Activated CD4-positive, CD25-positive, alpha-beta regulatory T cell treated with anti-CD3 and anti-CD28 coated beads, Interleukin-2, amount 50 U/mL, for 24 hours (primary cell): ENCODE measurements around the gene VAV3.
"Not testable (repeated sequence)": the region's sequence is repeated elsewhere in the genome, so short reads cannot be mapped to it uniquely, and the experiment has no call there.

ENCODE experiments used
- ATAC-seq, 2 donors: fragments of 150-1000 bp; cut with Tn5 transposase; one replicate each; pipeline ENCODE4 v1.10.0; 2021; ENCODE audit warnings: mild to moderate bottlenecking in 1 of 2, moderate library complexity in 1 of 2

Gene VAV3

DNA sequence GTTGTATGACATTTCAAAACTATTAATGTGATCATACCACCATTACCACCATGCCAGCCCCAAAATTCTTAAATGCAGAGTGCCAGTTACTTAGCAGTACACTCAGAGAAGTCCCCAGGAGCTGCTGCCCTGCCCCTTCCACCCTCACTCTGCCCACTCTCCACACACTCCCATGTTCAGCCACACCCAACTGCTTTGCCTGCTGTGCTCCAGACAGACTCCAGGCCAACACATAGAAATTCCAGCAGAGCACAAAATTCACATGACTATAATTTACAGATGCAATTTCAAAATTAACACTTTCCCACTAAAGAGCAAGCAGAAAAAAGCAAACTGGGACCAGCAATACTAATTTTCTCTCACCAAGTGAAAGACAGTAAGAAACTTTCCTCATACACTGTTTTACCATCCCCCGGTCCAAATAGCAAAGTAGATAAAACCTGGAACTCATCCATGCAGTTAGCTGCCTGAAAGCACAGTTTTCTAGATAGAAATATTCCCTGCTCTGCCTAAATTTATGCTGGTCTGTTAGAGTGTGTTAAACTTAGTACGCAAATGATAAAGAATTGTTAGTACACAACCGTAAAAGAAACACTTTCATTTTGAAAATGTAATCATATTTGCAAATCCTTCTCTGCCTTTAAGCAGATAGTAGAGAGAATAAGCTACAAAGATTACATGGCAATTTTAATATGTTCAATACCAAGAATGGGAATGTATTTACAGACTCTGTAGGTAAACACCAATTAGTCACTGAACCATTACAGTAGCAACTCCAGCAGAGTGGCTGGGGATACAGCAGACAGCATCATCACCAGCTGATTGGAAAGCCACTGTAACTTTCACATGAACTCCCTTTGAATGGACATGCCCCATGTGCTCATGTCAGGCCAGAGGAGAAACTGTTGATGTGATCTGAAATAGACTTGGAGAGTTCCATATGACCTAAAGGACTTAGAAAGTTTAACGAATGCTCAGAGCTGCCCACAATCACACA is 176.5 kb downstream of the VAV3 start:
- ATAC-seq = no peak

DNA sequence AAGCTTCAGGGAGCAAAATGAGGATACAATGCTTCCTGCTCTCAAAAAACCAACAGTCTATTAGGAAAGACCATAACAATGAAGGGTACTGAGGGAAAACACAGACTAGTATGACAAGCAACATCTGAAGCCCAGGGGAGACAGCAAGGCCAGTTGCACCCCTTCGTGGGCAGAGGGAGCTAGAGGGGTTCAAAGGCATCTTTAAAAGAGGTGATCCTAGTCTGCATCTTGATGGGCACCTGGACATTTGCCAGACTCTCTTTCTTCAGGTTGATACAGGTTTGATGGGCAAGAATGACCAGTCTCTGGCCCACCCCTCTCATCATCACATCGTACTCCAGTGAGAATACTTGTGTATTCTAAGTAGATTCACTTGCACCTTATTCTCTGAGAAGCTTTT is 177.7 kb downstream of the VAV3 start:
- no peak for ATAC-seq

DNA sequence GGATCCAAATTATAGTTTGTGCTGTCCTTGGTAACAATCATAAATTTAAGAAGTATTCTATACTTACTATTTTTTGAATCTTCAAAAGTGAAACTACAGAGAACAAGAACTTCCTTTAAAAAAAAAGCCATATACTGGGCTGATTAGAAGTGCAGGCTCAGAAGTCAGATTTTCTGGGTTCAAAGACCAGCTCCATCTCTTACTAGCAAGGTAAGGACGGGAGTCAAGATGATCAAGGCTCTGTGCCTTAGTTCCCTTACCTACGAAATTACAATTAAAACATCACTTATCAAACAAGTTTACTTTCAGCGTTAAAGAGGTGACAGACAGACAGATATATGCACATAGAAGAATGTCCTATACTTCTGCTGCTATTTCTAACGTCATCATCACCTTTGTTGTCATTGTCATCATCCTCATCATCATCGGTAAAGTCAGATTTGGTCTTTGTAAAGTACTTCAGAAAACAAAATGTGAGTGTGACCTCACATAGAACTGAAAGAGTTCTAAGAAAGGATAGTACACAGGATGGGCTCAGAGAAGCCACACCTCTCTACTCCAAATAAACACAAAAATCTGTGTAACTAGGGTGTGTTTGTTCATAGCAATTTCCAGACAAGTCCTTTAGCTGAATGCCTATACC is 178.7 kb downstream of the VAV3 start:
- peak; percentile 59 to 68 for ATAC-seq

DNA sequence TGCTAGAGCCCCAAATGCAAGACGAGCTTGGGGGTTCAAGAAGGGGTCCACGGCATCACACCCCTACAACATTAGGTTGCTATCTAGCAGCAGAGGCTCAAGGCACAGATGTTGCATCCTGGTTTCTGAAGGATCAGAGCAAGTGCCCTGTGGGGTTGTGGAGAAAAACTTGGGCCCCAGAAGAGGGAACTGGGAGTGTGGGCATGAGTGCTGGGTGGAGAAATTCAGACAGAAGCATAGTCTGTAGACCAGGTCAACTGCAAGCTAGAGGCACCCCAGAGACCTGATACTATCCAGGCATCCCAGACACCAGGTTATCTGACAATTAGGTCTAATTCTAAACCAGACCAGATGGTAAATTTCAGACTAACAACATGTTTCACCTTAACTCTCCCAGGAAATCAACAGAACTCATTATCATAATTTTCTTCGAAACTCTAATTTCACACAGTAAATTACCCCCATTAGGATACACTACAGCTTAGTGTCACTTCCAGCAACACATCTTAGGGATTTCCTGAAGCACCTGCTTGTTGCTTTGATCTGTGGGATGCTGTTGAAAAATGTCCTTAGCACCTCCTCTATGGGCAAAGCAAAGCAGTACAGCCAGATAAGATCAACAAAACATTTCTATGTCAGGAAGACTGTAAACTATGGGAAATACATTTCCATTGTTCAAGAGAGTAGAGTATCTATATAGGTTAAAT is 179.3 kb downstream of the VAV3 start:
- ATAC-seq = no peak

DNA sequence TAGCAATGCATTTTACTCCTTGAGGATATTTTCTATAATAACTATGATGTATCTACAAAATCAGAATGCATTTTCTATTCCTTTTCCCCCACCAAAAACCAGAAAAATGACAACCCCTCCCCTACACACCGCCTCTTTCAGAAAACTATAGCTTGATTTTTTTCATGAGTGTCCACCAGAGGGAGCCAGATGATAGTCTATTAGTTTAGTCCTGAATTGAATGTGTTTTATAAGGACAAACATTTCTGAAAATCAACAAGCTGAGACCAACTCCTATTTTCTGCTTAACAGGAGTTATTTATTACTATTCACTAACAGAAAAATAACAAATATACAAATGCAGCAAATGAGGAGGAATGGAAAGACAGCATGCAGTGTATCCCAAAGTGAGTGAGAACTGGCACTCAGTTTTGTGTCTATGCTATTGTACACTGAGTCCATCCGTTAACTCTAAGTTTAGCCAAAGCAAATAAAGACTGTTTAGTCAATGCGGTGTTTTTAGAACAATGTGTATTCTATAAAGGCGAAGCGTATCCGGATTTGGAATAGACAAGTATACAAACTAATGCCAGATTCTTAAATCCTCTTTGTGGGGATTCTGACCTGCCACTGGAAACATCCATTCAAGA is 182.6 kb downstream of the VAV3 start:
- no peak for ATAC-seq

DNA sequence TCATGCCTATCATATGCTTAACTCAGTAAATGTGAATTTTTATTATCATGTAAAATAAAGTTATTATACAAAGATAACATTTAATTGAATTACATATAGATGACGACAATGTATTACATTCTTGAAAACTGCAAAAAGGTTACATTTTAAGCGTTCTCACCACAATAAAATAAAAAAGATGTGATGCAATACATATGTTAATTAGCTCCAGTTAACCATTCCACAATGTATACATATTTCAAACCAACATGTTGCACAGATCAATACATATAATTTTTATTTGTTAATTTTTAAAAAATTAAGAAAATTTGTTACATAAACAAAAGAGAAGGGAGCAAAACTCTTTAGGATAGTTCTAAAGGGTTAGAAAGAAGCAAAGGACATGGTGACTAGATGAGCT is 183.7 kb downstream of the VAV3 start:
- no peak for ATAC-seq

DNA sequence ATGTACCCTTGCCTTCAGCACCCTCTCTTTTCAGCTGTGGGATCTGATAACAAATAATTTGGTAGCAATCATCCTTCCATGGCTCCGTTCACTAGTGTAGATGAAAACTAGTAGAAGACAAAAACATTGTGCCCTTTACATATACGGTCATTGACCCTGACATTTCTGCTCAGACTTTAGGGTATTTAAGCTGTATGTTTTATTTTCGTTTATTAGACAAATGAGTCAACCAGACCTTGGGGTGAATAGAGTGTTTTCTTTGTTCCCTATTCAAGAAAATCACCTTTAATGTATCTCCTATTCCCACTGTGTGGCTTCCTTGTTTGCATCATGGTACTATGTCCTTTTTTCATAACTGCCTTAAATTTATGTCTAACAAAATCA is 187.3 kb downstream of the VAV3 start:
- no peak for ATAC-seq

DNA sequence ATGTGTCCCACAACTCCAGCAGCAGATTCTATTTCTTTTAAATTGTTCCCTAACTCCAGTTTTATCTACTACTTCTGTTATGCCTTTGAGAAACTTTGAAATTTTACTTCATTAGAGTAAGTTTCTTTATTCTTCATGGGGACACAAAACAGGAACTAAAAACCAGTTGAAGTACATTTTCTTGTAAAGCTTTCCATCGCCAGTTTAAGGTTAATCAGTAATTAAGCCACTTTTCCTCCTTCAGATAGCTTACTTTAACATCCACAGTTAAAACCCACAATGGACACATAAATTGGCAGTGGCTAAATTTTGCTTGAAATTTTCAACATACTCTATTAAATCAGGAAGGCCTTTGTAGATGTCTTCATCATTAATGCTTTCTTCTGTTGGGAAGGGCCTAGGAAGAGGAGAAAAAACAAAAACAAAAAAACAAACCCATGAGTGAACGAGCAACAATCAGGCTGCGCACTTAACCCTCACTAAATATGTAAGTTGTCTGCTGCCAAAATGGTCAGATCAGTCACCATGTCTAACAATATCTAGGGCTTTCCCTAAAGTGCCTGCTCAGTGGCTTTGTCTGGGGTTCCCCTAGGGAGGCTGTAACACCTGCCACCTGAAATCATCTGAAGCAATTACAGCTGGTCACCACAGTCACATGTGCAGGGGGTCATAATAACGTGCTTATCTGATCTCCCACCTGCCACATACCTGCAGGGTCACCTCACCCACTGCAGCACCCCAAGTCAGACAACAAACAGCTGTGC is 187.9 kb downstream of the VAV3 start:
- peak; percentile 53 to 55 for ATAC-seq

DNA sequence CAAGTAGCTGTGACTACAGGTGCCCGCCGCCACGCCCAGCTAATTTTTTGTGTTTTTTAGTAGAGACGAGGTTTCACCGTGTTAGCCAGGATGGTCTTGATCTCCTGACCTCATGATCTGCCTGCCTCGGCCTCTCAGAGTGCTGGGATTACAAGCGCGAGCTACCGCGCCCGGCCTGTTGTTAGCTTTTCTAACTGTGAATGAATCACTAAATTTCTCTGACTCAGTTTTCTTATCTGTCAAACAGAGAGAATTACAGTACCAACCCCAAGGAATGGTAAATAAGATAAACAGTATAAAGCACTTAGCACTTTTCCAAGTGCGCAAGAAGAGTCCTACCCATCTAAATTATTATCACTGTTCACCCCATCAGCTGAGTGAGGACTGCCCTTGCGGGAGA is 193.6 kb downstream of the VAV3 start:
- ATAC-seq = no peak

DNA sequence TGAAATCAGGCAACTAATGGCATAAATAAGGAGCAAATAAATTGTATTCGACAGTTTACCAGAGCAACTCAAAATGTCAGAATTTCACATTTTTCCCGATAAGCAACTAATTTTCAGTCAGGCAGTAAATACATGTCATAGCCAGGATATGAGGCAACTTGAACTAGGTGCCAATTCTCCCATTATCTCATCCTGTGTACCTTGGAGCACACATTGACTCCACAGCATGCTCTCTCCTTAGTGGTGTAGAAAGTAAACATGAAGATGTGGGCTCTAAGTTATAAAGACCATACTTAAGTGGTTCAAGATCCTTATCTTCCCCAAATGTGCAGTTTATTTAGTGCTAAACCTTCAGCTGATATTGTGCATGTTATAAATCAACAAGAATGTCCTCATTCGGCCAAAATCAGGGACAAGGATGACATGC is 197.8 kb downstream of the VAV3 start:
- ATAC-seq = no peak

DNA sequence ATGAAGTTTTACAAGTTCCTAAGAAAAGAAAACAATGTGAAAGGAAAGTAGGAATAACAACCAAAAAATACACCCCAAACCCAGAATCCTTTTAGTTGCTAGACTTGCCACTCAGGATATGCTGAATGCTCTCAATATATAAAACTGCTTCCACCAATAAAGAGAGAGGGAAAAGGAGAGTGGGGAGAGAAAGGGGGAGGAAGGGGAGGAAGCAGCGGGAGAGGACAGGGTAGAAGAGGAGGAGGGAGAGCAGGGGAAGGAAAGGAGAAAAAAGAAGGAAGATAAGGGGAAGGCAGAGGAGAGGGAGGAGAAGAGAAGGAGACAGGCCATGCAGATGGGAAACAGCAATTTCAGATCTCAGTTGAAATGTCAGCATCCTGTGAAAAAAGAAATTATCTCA is 198.4 kb downstream of the VAV3 start:
- ATAC-seq = no peak

DNA sequence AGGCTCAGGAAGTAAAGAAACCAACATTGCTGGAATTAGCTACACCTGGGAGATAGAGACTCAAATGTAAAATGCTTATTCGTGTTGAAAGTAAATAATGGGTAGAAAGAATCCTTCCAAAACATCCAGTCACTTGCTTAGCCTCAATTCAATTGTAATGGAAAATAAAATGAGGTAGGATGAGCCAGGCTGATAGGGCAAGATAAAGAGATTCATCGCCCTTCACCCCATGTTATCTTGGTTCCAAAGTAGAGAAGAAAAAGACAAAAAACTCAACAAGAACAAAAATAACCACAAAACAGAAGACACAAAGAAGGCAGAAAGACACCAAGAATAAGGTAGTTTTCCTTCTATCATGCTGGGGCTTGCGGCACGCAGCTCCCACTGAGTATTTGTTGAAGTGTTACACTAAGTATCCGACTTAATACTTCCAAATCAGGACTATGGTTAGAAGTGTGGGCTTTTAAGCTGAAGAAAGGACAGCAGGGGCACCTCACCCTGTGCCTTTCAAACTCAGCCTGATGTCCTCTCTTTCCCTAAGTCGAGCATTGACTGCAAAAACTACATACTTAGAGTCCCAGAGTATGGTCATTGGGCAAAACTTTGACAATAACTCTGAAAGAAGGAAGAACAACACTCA is 202.1 kb downstream of the VAV3 start:
- no peak for ATAC-seq

DNA sequence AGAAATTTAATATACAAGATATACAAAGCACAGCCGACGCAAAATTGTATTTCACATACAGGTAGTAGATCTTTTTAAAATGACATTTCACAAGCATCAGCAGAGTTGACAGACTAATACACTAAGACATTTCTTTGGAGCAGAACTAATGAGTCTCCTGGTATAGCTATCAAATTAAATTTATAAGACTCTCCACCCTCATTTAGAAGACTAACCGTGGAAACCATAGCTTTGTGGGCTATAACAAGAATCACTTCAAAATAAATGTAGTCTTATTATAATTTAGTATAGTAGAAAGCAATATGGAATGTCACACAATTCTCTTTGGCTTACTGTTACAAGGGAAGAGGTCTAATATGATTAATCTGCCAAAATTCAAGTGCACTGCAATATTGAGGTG is 204.9 kb downstream of the VAV3 start:
- no peak for ATAC-seq

DNA sequence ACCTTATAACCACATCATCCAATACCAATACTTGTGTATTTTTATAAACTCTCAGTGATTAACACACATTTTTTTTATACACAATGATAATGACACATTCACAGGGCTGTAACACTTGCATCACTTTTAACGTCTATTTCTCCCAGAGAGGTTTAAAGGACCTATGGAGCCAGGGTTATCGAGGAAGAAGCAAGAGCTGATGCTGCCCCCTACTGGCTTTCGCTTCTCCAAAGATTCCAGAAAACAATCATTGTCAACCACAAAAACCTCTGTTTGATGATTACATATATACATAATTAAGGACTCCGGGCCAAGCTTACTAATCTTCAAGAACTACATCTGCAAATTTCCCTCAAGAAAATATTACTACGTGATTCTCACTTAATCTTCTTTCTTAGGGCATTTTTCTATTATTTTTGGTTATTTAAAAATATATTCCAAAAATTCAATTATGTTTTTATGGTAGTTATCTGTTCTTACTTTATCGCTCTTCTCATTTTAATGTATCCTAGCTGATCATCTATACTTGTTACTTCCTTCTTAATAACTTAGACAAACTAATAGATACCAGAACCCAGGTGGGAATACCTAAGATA is 214.5 kb downstream of the VAV3 start:
- no peak for ATAC-seq

DNA sequence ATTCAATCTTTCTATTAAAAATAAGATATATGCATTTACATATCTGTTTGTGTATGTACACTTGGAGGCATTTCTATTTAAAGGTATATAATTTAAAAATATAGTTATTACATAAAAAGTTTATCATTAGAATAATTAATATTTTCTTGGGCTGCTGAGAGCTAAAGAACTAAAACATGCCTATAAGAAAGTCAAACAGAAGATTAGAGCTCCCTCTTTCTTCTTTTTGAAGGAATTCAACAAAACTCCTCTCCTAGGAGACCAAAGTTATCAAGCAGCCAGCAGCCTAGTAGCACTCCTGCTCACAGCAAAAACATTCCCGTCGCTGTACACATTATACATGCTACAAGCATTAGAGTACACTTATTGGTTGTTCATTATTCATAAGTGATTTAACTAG is 216.4 kb downstream of the VAV3 start:
- ATAC-seq = no peak

DNA sequence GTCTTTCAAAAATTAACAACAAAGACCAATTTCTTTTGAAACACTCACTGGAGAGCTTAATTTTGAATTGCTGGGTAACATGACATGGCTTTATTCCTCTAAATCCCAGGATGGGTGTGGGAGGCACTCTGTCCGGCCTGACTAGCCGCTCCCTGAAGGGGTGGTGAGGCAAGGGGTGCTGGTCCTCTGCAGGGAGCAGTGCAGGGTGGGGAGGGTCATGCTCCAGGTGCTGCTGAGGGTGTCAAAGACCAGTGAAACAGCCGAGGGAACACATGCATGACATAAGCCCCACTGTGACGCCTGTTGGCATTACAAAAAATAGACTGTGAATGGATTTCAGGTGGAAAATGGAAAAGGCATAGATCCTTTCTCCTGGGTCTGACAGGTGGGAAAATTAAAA is 223.7 kb downstream of the VAV3 start:
- no peak for ATAC-seq

DNA sequence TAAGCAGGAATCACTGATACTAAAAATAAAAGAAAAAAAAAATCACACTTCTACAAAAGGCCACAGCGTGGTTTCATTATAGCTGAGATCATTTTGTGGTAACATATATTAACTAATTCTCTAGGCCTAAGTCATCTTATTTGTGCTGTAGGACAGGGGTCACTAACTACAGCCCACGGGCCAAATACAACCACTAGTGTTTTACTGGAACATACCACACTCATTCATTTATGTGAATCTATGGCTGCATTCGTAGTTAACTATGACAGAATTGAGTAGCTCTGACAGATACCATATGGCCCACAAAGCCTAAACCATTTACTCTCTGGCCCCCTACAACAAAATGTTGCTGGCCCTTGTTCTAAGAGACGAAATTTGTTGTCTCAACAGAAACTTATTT is 224.4 kb downstream of the VAV3 start:
- ATAC-seq = no peak

DNA sequence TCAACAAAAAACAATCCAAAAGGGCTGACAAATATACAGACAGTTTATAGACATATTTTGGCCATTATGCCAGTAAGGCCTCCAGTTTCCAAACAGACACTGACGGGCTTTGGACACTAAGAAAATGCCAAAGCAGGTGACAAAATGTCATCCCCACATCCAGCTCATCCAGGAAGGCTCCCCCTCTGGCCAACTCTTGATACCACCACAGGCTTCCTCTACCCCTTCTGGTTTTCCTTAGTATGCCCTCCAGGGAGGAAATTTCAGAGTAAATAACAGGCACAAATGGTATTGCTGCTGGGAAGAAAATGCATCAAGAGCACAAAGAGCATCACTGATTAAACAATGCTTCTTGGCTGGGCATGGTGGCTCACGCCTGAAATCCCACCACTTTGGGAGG is 225.3 kb downstream of the VAV3 start:
- ATAC-seq = no peak

DNA sequence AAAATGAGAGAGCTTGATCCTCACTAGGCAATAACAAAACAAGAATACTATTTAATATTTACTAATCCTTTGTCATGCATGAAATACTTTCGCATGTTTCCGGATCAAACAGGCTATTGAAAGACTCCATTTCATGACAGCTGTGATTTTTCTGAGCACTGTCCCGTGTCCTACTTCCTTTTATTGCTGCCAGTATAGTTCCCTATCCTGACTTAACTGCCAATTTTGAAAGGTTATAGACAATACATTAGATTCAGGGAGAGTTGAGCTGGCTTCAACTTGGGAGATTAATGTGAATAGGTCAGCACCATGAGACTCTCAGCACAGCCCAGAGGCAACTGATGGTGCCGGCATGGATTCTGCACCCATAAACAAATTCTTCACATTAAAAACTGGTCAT is 225.8 kb downstream of the VAV3 start:
- no peak for ATAC-seq

DNA sequence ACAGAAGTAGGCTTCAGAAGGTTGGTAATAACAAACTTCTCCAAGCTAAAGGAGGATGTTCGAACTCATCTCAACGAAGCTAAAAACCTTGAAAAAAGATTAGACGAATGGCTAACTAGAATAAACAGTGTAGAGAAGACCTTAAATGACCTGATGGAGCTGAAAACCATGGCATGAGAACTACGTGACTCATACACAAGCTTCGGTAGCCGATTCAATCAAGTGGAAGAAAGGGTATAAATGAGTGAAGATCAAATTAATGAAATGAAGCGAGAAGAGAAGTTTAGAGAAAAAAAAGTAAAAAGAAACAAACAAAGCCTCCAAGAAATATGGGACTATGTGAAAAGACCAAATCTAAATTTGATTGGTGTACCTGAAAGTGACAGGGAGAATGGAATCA is 231.6 kb downstream of the VAV3 start:
- not testable (repeated sequence) for ATAC-seq

DNA sequence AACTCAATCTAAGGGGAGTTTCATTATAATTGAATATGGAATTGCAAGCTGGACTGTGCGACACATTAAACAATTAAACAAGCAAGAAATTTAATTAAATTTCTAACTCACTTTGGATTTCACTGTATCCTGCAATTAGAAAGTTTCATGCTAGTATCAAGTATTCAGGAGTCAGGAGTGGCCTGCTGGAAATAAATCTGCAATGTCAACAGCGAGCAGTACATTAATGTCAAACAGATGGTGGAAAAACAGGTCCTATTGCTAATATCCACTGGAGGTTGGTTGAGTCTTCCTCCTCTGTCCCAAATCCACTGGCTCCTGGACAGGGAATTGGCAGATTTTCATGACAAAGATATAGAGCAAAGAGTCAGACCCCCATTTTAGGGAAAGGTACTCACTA is 237.1 kb downstream of the VAV3 start:
- ATAC-seq = no peak
